Measurements from ENCODE around the gene CACNA2D4.

DNA sequence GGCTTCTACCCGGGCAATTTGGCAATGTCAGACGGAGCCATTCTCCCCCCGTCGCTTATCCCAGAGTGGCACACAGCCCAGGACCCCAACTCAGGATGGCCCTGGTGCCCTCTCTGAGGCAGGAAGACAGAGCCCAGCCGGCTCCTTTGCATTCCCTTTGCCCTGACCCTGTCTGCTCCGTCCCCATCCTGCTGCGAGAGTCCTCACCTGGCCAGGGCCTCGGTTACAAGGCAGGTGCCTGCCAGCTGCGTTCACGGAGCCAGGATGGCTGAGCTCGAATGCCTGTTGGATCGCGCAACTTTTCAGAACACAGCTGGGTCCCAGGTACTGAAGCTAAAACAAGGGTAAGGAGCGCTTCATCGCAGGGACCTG lies 79.5 kb downstream of the CACNA2D4 start:
- TF ChIP-seq EZH2 (IDR thresholded peaks at IDR 0.05; ENCODE audit: insufficient read depth, poor library complexity, severe bottlenecking) (no peak), EZH2phosphoT487 (IDR thresholded peaks at IDR 0.05; ENCODE audit: insufficient read depth, low read depth) (no peak)
